HEK293 (cell line): ENCODE data around the gene BICC1.

ENCODE experiments used
- CTCF ChIA-PET: fragments of 350-600 bp; formaldehyde crosslinking; extraction: SDS; loops from one replicate; lab custom pipeline; 2021; ENCODE audit warnings: antibody characterized with exemption; lab: Yijun Ruan, JAX
- POLR2A ChIA-PET: fragments of 300-600 bp; formaldehyde crosslinking; extraction: SDS; loops from one replicate; lab custom pipeline; 2020; ENCODE audit warnings: antibody characterized with exemption, inconsistent platforms; lab: Yijun Ruan, JAX
- H3K27ac ChIP-seq: fragments of 200-500 bp; sonication (Bioruptor generic); 2 replicates; pipeline ENCODE4 v1.5.1; 2014; ENCODE audit warnings: low read depth, low read length, control low read depth, inconsistent platforms; ENCODE audit errors: extremely low read depth
- H3K36me3 ChIP-seq, 2 experiments: fragments of 200-500 bp in 1 of 2; sonication (Bioruptor generic) in 1 of 2; 1 replicate in 1 of 2; 2 replicates in 1 of 2; pipeline ENCODE4 v1.5.1; 2014 to 2017; ENCODE audit warnings: inconsistent platforms in 2 of 2, low read length in 2 of 2; ENCODE audit not compliant: control insufficient read depth in 2 of 2, insufficient read depth in 1 of 2
- H3K4me1 ChIP-seq: fragments of 200-500 bp; sonication (Bioruptor generic); 2 replicates; pipeline ENCODE4 v1.5.1; 2014; ENCODE audit warnings: mild to moderate bottlenecking, low read length, inconsistent platforms; ENCODE audit not compliant: control insufficient read depth, insufficient read depth
- H3K4me3 ChIP-seq: 2 replicates; pipeline ENCODE4 v1.5.1; 2011; ENCODE audit warnings: low read depth, mild to moderate bottlenecking, control low read depth, low read length, moderate library complexity
- H3K9me3 ChIP-seq: fragments of 200-500 bp; sonication (Bioruptor generic); 2 replicates; pipeline ENCODE4 v1.5.1; 2014; ENCODE audit warnings: low read depth, low read length, inconsistent platforms; ENCODE audit not compliant: control insufficient read depth, insufficient read depth
- AEBP2 ChIP-seq: fragments of 450-650 bp; formaldehyde crosslinking; IDR thresholded peaks from 2 replicates; pipeline ENCODE4 v1.5.1; 2016; ENCODE audit warnings: missing biosample characterization, missing genetic modification characterization, borderline replicate concordance
- CTCF ChIP-seq: fragments of 450-650 bp; formaldehyde crosslinking; IDR thresholded peaks from 2 replicates; pipeline ENCODE4 v1.5.1; 2016; ENCODE audit warnings: missing biosample characterization, missing genetic modification characterization
- GFI1B ChIP-seq: fragments of 450-650 bp; formaldehyde crosslinking; IDR thresholded peaks from 2 replicates; pipeline ENCODE4 v1.5.1; 2016; ENCODE audit warnings: missing biosample characterization, missing genetic modification characterization
- GLIS1 ChIP-seq: fragments of 450-650 bp; formaldehyde crosslinking; IDR thresholded peaks from 2 replicates; pipeline ENCODE4 v1.5.1; 2016; ENCODE audit warnings: missing biosample characterization, missing genetic modification characterization
- HOXD13 ChIP-seq: sonication (generic); formaldehyde crosslinking; IDR thresholded peaks from 2 replicates; pipeline ENCODE4 v1.8.0; 2022; ENCODE audit warnings: missing genetic modification reagents, borderline replicate concordance
- PRDM6 ChIP-seq: fragments of 450-650 bp; formaldehyde crosslinking; IDR thresholded peaks from 2 replicates; pipeline ENCODE4 v1.5.1; 2017; ENCODE audit warnings: missing biosample characterization, missing genetic modification characterization
- RBAK ChIP-seq: fragments of 450-650 bp; formaldehyde crosslinking; IDR thresholded peaks from 2 replicates; pipeline ENCODE4 v1.5.1; 2016; ENCODE audit warnings: missing biosample characterization, missing genetic modification characterization
- WT1 ChIP-seq: fragments of 450-650 bp; formaldehyde crosslinking; IDR thresholded peaks from 2 replicates; pipeline ENCODE4 v1.5.1; 2016; ENCODE audit warnings: missing biosample characterization, missing genetic modification characterization
- ZBTB20 ChIP-seq: fragments of 450-650 bp; formaldehyde crosslinking; IDR thresholded peaks from 2 replicates; pipeline ENCODE4 v1.5.1; 2016; ENCODE audit warnings: missing biosample characterization, missing genetic modification characterization
- ZBTB49 ChIP-seq: fragments of 450-650 bp; formaldehyde crosslinking; IDR thresholded peaks from 2 replicates; pipeline ENCODE4 v1.5.1; 2016; ENCODE audit warnings: missing biosample characterization, missing genetic modification characterization, low read depth
- ZNF140 ChIP-seq: fragments of 450-650 bp; formaldehyde crosslinking; IDR thresholded peaks from 2 replicates; pipeline ENCODE4 v1.5.1; 2016; ENCODE audit warnings: missing biosample characterization, missing genetic modification characterization
- ZNF221 ChIP-seq: fragments of 450-650 bp; formaldehyde crosslinking; IDR thresholded peaks from 2 replicates; pipeline ENCODE4 v1.5.1; 2017; ENCODE audit warnings: missing biosample characterization, missing genetic modification characterization, borderline replicate concordance
- ZNF26 ChIP-seq: fragments of 450-650 bp; formaldehyde crosslinking; IDR thresholded peaks from 2 replicates; pipeline ENCODE4 v1.5.1; 2016; ENCODE audit warnings: missing biosample characterization, missing genetic modification characterization
- ZNF274 ChIP-seq, 2 experiments: fragments of 200-500 bp in 1 of 2; fragments of 450-650 bp in 1 of 2; sonication (Bioruptor generic) in 1 of 2; formaldehyde crosslinking in 1 of 2; IDR thresholded peaks; 2 replicates each; pipeline versions ENCODE4 v1.5.1 to v1.6.1; 2014 to 2016; ENCODE audit warnings: borderline replicate concordance in 1 of 2, inconsistent platforms in 1 of 2, low read length in 1 of 2, missing biosample characterization in 1 of 2, missing genetic modification characterization in 1 of 2
- ZNF394 ChIP-seq: fragments of 450-650 bp; formaldehyde crosslinking; IDR thresholded peaks from 2 replicates; pipeline ENCODE4 v1.5.1; 2016; ENCODE audit warnings: missing biosample characterization, missing genetic modification characterization, mild to moderate bottlenecking, moderate library complexity, borderline replicate concordance
- ZNF423 ChIP-seq: fragments of 450-650 bp; formaldehyde crosslinking; IDR thresholded peaks from 2 replicates; pipeline ENCODE4 v1.5.1; 2016; ENCODE audit warnings: missing biosample characterization, missing genetic modification characterization
- ZNF426 ChIP-seq: fragments of 450-650 bp; formaldehyde crosslinking; IDR thresholded peaks from 2 replicates; pipeline ENCODE4 v1.5.1; 2017; ENCODE audit warnings: missing biosample characterization, missing genetic modification characterization, mild to moderate bottlenecking, inconsistent platforms, moderate library complexity
- ZNF449 ChIP-seq: fragments of 450-650 bp; formaldehyde crosslinking; IDR thresholded peaks from 2 replicates; pipeline ENCODE4 v1.5.1; 2017; ENCODE audit warnings: missing biosample characterization, mild to moderate bottlenecking, missing genetic modification characterization, moderate library complexity
- ZNF623 ChIP-seq: fragments of 450-650 bp; formaldehyde crosslinking; IDR thresholded peaks from 2 replicates; pipeline ENCODE4 v1.5.1; 2016; ENCODE audit warnings: missing biosample characterization, missing genetic modification characterization
- ZNF639 ChIP-seq: fragments of 450-650 bp; formaldehyde crosslinking; IDR thresholded peaks from 2 replicates; pipeline ENCODE4 v1.5.1; 2016; ENCODE audit warnings: missing biosample characterization, missing genetic modification characterization
- ZNF701 ChIP-seq: fragments of 450-650 bp; formaldehyde crosslinking; IDR thresholded peaks from 2 replicates; pipeline ENCODE4 v1.5.1; 2016; ENCODE audit warnings: missing biosample characterization, missing genetic modification characterization
- ZSCAN5A ChIP-seq: fragments of 450-650 bp; formaldehyde crosslinking; IDR thresholded peaks from 2 replicates; pipeline ENCODE4 v1.5.1; 2016; ENCODE audit warnings: missing biosample characterization, missing genetic modification characterization

BICC1 gene

GRCh38 chr10:58641095-58641531, 128.4 kb downstream of the BICC1 start (continued):
- TF ChIP-seq HOXD13 (CRISPR knock-in tag) (peak; percentile 73; the same call in 1 of the 2 replicates), CTCF (peak; percentile 20; the same call in 1 of the 2 replicates), ZNF426 (tag by site-specific recombination) (no peak), ZNF140 (tag by site-specific recombination) (no peak), ZNF623 (tag by site-specific recombination) (no peak), AEBP2 (tag by site-specific recombination) (no peak), PRDM6 (tag by site-specific recombination) (peak; percentile 42; the same call in 1 of the 2 replicates), ZNF26 (no peak), GFI1B (peak; percentile 93), ZNF423 (tag by site-specific recombination) (no peak), RBAK (no peak), ZNF639 (tag by site-specific recombination) (no peak)

GRCh38 chr10:58641708-58642107, 129.0 kb downstream of the BICC1 start:
- ChIA-PET CTCF (interaction anchor here (0.6 to 5.8 kb wide), 7 partner anchors 8 to 616 kb away, joined by 3 to 34 read pairs (median 6); no protein-coding TSS in a partner anchor), POLR2A (interaction anchor here (0.5 to 1.0 kb wide), 2 partner anchors 9 to 101 kb away, joined by 3 to 5 read pairs; no protein-coding TSS in a partner anchor)
- TF ChIP-seq GLIS1 (no peak), ZNF449 (no peak), WT1 (tag by site-specific recombination) (no peak), ZNF274 (IDR thresholded peaks at IDR 0.05; ENCODE audit: low read length) (no peak), ZNF274 (tag by site-specific recombination; IDR thresholded peaks at IDR 0.05; ENCODE audit: borderline replicate concordance) (no peak), ZNF701 (tag by site-specific recombination) (no peak), ZNF221 (tag by site-specific recombination) (no peak), ZBTB20 (tag by site-specific recombination) (no peak), ZBTB49 (tag by site-specific recombination) (no peak), ZNF394 (tag by site-specific recombination) (no peak), ZSCAN5A (tag by site-specific recombination) (no peak)
- Histone ChIP-seq H3K27ac (no peak overlapping the region), H3K9me3 (no peaks in the 10 kb centered on the region), H3K4me1 (peaks cover 5% of the 10 kb centered on the region; the same call in 1 of the 2 replicates), H3K4me3 (no peak overlapping the region), H3K36me3 (no peaks in the 10 kb centered on the region)
